Heart left ventricle (tissue), 13 donors: ENCODE measurements around the gene UBD.

Experiments used
- CTCF ChIP-seq, 12 donors: fragments of 200-600 bp; sonication (generic) in 4 of 12; IDR thresholded peaks; one replicate each; pipeline versions ENCODE4 v1.5.0 to v1.8.0; 2018 to 2022; ENCODE audit warnings: antibody characterized with exemption in 12 of 12, mild to moderate bottlenecking in 5 of 12
- POLR2A ChIP-seq, 2 donors: fragments of 450-650 bp; IDR thresholded peaks; one replicate each; pipeline ENCODE4 v1.6.1; 2017; ENCODE audit warnings: antibody characterized with exemption in 2 of 2, mild to moderate bottlenecking in 2 of 2, moderate library complexity in 2 of 2
- donor health status: ischemic (EF 13 %, LVEDD 7.1; RV severe dilation, severe dysfunction).
- donor health status: DM: no; HTN: yes; CAD: no.
- donor health status: DM: no; HTN: no; CAD: no.
- donor health status: ischemic (EF 25% LVEDD 6.9; RV normal size, moderate dysfunction).
- donor health status: ischemic (EF 25% LVEDD 5.7; RV mildly dilated, moderate dysfunction).
- donor health status: ischemic (EF 35%, LVEDD 5.7; RV mildly dilated, moderate dysfunction).
- donor health status: nonischemic (EF 11% LVEDD 7.7; RV severe dilation, severe dysfunction).
- donor health status: DM: yes; HTN: yes; CAD: no.
- donor health status: PGD.
- donor health status: ischemic (EF 29% LVEDD 5.4; RV normal size, mild dysfunction).
- donor health status: nonischemic (EF 23%, LVEDD 6.1; RV moderate dilation, normal function).

GRCh38 chr6:29559524-29560287 is at the start of gene UBD:
- no peak for TF ChIP-seq CTCF (IDR thresholded peaks at IDR 0.05)
- TF ChIP-seq POLR2A (IDR thresholded peaks at IDR 0.05): no peak
